ENCODE measurements around the gene HDAC7. TPM values are rescaled to one million over a fixed set of nuclear protein-coding genes. Genes with fewer than 3 reads are reported as not detected.

HDAC7 gene
- total and polyA plus RNA-seq, 4 donors = 3.5 to 14.7 (median 7.2) TPM

DNA sequence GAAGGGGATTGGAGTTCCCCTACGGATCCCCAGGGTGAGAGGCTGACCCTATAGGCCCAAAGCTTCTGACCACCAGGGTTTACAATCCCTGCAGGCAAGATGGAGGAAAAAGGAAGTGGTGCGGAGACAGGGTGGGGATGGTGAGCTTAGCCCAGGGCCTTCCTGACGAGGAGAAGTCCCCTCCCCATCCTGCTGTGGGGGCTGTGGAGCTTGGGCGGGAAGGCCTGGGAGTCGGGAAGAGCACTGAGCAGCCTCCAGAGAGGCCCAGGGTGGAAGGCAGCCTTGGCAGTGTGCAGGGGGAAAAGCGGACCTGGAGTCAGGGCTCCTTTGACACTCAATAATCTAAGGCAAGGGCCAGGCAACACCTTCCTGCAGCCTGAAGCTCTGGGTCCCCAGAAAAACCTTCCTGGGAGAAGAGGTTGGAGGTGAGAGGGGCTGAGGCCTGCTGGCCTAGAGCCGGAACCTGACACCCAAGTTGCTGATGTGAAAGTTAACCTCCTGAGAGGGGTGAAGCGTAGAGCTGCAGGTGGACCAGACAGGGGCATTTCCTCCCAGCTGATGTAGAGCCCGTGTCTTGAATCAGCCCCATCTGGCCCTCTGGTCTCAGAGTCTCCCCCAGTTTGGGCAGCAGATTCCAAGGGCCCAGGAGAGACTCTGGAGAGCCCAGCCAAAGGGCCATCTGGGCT is 6.0 kb downstream of the HDAC7 start:
- Histone ChIP-seq H3K27me3 (ENCODE audit: control insufficient read depth in 4 of 4, insufficient read depth in 4 of 4, low read length in 3 of 4) (no peaks in the 10 kb centered on the region), H3K36me3 (ENCODE audit: control insufficient read depth in 4 of 4, insufficient read depth in 3 of 4, low read depth in 1 of 4, low read length in 3 of 4) (no peaks in the 10 kb centered on the region), H3K9me3 (ENCODE audit: control insufficient read depth in 4 of 4, low read length in 3 of 4) (no peaks in the 10 kb centered on the region), H3K27ac (ENCODE audit: low read depth in 1 of 2, low read length in 2 of 2) (peak overlapping the region; percentile 82 to 93), H3K4me3 (ENCODE audit: low read depth in 1 of 3, low read length in 3 of 3) (peak overlapping the region in 1 of 3 donors; percentile 7), H3K4me1 (ENCODE audit: control insufficient read depth in 4 of 4, insufficient read depth in 4 of 4, low read length in 3 of 4) (peaks cover 2 to 30% (median 8%) of the 10 kb centered on the region in 4 donors), H3K9ac (ENCODE audit: low read depth in 1 of 2, low read length in 2 of 2) (no peak overlapping the region)
- 65% methylated on average over 9 of the region's 9 CpGs for WGBS
- TF ChIP-seq EGR1 (IDR thresholded peaks at IDR 0.05; ENCODE audit: low read depth in 2 of 2) (no peak), RAD21 (IDR thresholded peaks at IDR 0.05) (no peak), MAX (IDR thresholded peaks at IDR 0.05) (no peak), HNF4A (conservative IDR thresholded peaks at IDR 0.05) (no peak), JUND (IDR thresholded peaks at IDR 0.05) (no peak), HNF4G (IDR thresholded peaks at IDR 0.05) (no peak), NR2F2 (IDR thresholded peaks at IDR 0.05) (no peak)
- TF ChIP-seq, protein P1, sequence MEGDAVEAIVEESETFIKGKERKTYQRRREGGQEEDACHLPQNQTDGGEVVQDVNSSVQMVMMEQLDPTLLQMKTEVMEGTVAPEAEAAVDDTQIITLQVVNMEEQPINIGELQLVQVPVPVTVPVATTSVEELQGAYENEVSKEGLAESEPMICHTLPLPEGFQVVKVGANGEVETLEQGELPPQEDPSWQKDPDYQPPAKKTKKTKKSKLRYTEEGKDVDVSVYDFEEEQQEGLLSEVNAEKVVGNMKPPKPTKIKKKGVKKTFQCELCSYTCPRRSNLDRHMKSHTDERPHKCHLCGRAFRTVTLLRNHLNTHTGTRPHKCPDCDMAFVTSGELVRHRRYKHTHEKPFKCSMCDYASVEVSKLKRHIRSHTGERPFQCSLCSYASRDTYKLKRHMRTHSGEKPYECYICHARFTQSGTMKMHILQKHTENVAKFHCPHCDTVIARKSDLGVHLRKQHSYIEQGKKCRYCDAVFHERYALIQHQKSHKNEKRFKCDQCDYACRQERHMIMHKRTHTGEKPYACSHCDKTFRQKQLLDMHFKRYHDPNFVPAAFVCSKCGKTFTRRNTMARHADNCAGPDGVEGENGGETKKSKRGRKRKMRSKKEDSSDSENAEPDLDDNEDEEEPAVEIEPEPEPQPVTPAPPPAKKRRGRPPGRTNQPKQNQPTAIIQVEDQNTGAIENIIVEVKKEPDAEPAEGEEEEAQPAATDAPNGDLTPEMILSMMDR (IDR thresholded peaks at IDR 0.05; ENCODE audit: low read depth, low read length, missing input control) = no peak
- DNase-seq (ENCODE audit: low spot score) = no peak

DNA sequence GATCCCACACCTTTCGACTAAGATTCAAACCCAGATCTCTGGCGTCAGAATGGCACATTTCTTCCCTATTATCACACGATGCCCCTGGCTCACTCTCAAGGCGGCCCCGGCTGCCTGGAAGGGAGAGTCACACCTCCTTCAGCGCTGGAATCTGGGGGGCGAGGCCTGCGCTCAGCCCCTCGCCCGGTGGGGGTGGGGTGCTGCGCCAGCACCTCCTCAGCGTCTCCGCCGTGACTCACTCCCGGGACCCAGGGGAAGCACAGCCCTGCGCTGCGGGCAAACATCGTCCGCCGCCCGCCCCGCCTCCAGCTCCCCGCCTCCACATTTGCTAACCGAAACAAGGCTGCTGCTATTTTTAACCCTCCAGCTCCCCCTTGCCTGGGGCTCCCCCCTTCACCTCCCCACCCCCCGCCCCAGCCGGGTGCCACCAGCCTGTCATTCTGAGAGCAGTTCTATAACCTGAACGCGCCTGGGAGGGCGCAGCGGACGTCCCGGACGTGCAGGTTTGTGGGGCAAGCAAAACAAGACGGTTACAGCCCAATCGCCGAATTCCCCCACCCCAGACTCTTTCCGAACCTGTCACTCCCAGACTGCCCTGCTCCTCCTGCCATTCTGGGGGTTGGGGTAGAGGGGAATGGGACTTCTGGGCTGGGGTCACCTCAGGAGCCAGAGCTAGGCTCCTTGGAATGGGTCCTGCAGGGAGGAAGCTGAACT is 6.7 kb downstream of the HDAC7 start:
- WGBS = 23% methylated on average over 37 of the region's 37 CpGs
- peak; percentile 66 for DNase-seq (ENCODE audit: low spot score)
- peaks cover 2 to 30% (median 6%) of the 10 kb centered on the region in 4 donors for H3K4me1 ChIP-seq (ENCODE audit: control insufficient read depth in 4 of 4, insufficient read depth in 4 of 4, low read length in 3 of 4)
- H3K36me3 ChIP-seq (ENCODE audit: control insufficient read depth in 4 of 4, insufficient read depth in 3 of 4, low read depth in 1 of 4, low read length in 3 of 4) = no peaks in the 10 kb centered on the region
- H3K27ac ChIP-seq (ENCODE audit: low read depth in 1 of 2, low read length in 2 of 2) = peak overlapping the region; percentile 82 to 93
- no peaks in the 10 kb centered on the region for H3K27me3 ChIP-seq (ENCODE audit: control insufficient read depth in 4 of 4, insufficient read depth in 4 of 4, low read length in 3 of 4)
- H3K4me3 ChIP-seq (ENCODE audit: low read depth in 1 of 3, low read length in 3 of 3) = peak overlapping the region in 1 of 3 donors; percentile 7
- TF ChIP-seq JUND (IDR thresholded peaks at IDR 0.05) = peak in 1 of 2 donors; percentile 21
- no peak for TF ChIP-seq RAD21 (IDR thresholded peaks at IDR 0.05)
- H3K9ac ChIP-seq (ENCODE audit: low read depth in 1 of 2, low read length in 2 of 2) = no peak overlapping the region
- no peaks in the 10 kb centered on the region for H3K9me3 ChIP-seq (ENCODE audit: control insufficient read depth in 4 of 4, low read length in 3 of 4)

DNA sequence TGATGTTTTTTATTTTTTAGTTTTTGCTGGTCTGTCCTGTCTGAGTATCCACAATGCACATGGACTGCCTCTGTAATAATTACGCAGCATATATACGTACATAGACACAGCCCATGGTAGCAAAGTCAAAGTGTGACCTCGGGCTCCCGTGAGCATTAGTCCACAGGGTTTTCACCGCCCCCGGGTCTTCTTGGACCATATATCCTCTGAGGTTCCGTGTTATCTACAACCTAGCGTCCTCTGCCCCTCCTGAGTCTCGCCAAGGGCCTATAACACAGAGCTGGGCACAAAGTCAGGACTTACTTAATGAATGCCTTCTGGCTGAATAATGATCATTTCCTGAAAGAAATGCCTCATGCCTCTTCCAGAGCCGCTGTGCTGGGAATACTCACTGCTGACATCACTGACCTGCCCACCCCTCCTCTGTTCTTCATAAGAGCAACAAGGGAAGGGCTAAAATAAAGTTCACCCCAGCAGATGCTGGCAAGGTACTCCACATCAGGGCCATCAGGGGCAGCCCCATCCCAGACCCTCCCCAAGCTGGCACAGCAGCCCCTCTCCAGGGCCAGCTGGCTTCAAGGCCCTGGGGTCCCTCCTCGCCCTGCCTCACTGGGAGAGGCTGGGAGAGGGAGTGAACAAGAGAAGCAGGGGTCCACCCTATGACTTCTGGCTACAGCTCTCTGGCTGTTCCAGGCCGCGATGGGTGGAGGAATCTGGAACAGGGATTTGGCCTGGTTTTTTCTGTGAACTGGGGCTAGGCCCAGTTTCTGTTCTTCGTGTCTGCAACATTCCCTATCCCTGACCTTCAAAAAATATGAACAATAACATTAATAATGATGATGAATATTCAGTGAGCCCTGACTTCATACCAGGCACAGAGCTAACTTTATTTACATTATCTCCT is 7.9 kb downstream of the HDAC7 start:
- H3K4me1 ChIP-seq (ENCODE audit: control insufficient read depth in 4 of 4, insufficient read depth in 4 of 4, low read length in 3 of 4) = peaks cover 2 to 26% (median 7%) of the 10 kb centered on the region in 4 donors

More for the DNA sequence above, 7.9 kb downstream of the HDAC7 start:
- no peak overlapping the region for H3K9ac ChIP-seq (ENCODE audit: low read depth in 1 of 2, low read length in 2 of 2)
- no peaks in the 10 kb centered on the region for H3K36me3 ChIP-seq (ENCODE audit: control insufficient read depth in 4 of 4, insufficient read depth in 3 of 4, low read depth in 1 of 4, low read length in 3 of 4)
- TF ChIP-seq RXRA (IDR thresholded peaks at IDR 0.05) (peak in 1 of 2 donors; percentile 12), NR2F2 (IDR thresholded peaks at IDR 0.05) (peak; percentile 67), GABPA (IDR thresholded peaks at IDR 0.05 in 1 of 2, conservative IDR thresholded peaks at IDR 0.05 in 1 of 2) (no peak), HNF4G (IDR thresholded peaks at IDR 0.05) (no peak)
- H3K4me3 ChIP-seq (ENCODE audit: low read depth in 1 of 3, low read length in 3 of 3) = no peak overlapping the region
- no peaks in the 10 kb centered on the region for H3K9me3 ChIP-seq (ENCODE audit: control insufficient read depth in 4 of 4, low read length in 3 of 4)
- no peaks in the 10 kb centered on the region for H3K27me3 ChIP-seq (ENCODE audit: control insufficient read depth in 4 of 4, insufficient read depth in 4 of 4, low read length in 3 of 4)
- DNase-seq (ENCODE audit: low spot score) = no peak
- 76% methylated on average over 14 of the region's 14 CpGs for WGBS
- peak overlapping the region; percentile 48 to 93 for H3K27ac ChIP-seq (ENCODE audit: low read depth in 1 of 2, low read length in 2 of 2)

Measured in liver (tissue), 9 donors.